Measurements from ENCODE around the gene NUDT8.
"Not testable (repeated sequence)": the region's sequence is repeated elsewhere in the genome, so short reads cannot be mapped to it uniquely, and the experiment has no call there.

NUDT8 gene

GRCh38 chr11:67627441-67627811 lies 2.3 kb downstream of the NUDT8 start (continued):
- TF ChIP-seq BACH2 (CRISPR knock-in tag; IDR thresholded peaks at IDR 0.05; ENCODE audit: borderline replicate concordance) (no peak), ZFP30 (CRISPR knock-in tag; IDR thresholded peaks at IDR 0.05) (no peak), ZNF70 (CRISPR knock-in tag; IDR thresholded peaks at IDR 0.05) (no peak)

GRCh38 chr11:67626970-67627369 lies 2.8 kb downstream of the NUDT8 start:
- TF ChIP-seq OSR1 (CRISPR knock-in tag; IDR thresholded peaks at IDR 0.05) (no peak), PATZ1 (CRISPR knock-in tag; IDR thresholded peaks at IDR 0.05; ENCODE audit: borderline replicate concordance) (no peak), TSHZ2 (CRISPR knock-in tag; IDR thresholded peaks at IDR 0.05) (no peak), RARB (CRISPR knock-in tag; IDR thresholded peaks at IDR 0.05) (no peak), SNAI2 (CRISPR knock-in tag; IDR thresholded peaks at IDR 0.05) (no peak), CREB5 (CRISPR knock-in tag; IDR thresholded peaks at IDR 0.05; ENCODE audit: low read depth) (no peak), CSRNP3 (CRISPR knock-in tag; IDR thresholded peaks at IDR 0.05) (no peak), ARNTL (CRISPR knock-in tag; IDR thresholded peaks at IDR 0.05; ENCODE audit: borderline replicate concordance, low read depth) (no peak), ZNF8 (CRISPR knock-in tag; IDR thresholded peaks at IDR 0.05) (no peak), CSDC2 (CRISPR knock-in tag; IDR thresholded peaks at IDR 0.05) (no peak), ZFP3 (CRISPR knock-in tag; IDR thresholded peaks at IDR 0.05) (no peak), ESRRG (CRISPR knock-in tag; IDR thresholded peaks at IDR 0.05) (no peak), PPARA (CRISPR knock-in tag; IDR thresholded peaks at IDR 0.05; ENCODE audit: borderline replicate concordance) (no peak), ZNF70 (CRISPR knock-in tag; IDR thresholded peaks at IDR 0.05) (no peak), POU6F1 (CRISPR knock-in tag; IDR thresholded peaks at IDR 0.05; ENCODE audit: borderline replicate concordance, low read depth) (no peak), ZNF565 (CRISPR knock-in tag; conservative IDR thresholded peaks at IDR 0.05; ENCODE audit: low read depth) (no peak), ZC3H10 (CRISPR knock-in tag; IDR thresholded peaks at IDR 0.05) (no peak), TOX (CRISPR knock-in tag; IDR thresholded peaks at IDR 0.05; ENCODE audit: borderline replicate concordance) (no peak), ZFP30 (CRISPR knock-in tag; IDR thresholded peaks at IDR 0.05) (no peak), GLIS3 (CRISPR knock-in tag; IDR thresholded peaks at IDR 0.05) (no peak)
- ATAC-seq = no peak

GRCh38 chr11:67626131-67626833 lies 3.5 kb downstream of the NUDT8 start:
- ATAC-seq = not testable (repeated sequence)

- ATAC-seq = not testable (repeated sequence)
These were observed 5.9 kb downstream of the NUDT8 start for GRCh38 chr11:67623795-67624194.

GRCh38 chr11:67622905-67623304 lies 6.8 kb downstream of the NUDT8 start:
- not testable (repeated sequence) for ATAC-seq

- ATAC-seq = not testable (repeated sequence)
These were observed 7.8 kb downstream of the NUDT8 start for GRCh38 chr11:67621928-67622327.

- ATAC-seq = not testable (repeated sequence)
These were observed 9.1 kb downstream of the NUDT8 start for GRCh38 chr11:67620621-67621020.

- ATAC-seq = not testable (repeated sequence)
These were observed 9.8 kb downstream of the NUDT8 start for GRCh38 chr11:67619683-67620618.

Measured in SK-N-SH treated with all-trans-retinoic acid at 6 μM for 48 hours (cell line).